WERI-Rb-1 (cell line): ENCODE measurements around the gene OR52B6.

Source experiments
- DNase-seq: peaks from one replicate; pipeline ENCODE4 v3.0.0-alpha.2; 2020
- H3K27ac ChIP-seq: fragments of 250-450 bp; sonication (Bioruptor Pico); 2 replicates; pipeline ENCODE4 v1.5.1; 2020; ENCODE audit warnings: mild to moderate bottlenecking, moderate library complexity
- H3K27me3 ChIP-seq: fragments of 250-450 bp; sonication (Bioruptor Pico); 2 replicates; pipeline ENCODE4 v1.5.1; 2021; ENCODE audit warnings: mild to moderate bottlenecking, low read depth, moderate library complexity; ENCODE audit not compliant: insufficient read depth, severe bottlenecking
- H3K36me3 ChIP-seq: fragments of 250-450 bp; sonication (Bioruptor Pico); 2 replicates; pipeline ENCODE4 v1.5.1; 2020; ENCODE audit warnings: mild to moderate bottlenecking, moderate library complexity
- H3K4me3 ChIP-seq: 2 replicates; pipeline ENCODE4 v1.5.1; 2011; ENCODE audit warnings: low read depth, mild to moderate bottlenecking, control low read depth, low read length
- H3K9me3 ChIP-seq: fragments of 250-450 bp; sonication (Bioruptor Pico); 2 replicates; pipeline ENCODE4 v1.5.1; 2021; ENCODE audit warnings: mild to moderate bottlenecking, moderate library complexity; ENCODE audit not compliant: severe bottlenecking
- TF ChIP-seq, protein P1 (sequence below): IDR thresholded peaks from 2 replicates; pipeline ENCODE4 v1.5.1; 2011; ENCODE audit warnings: low read depth, mild to moderate bottlenecking, control low read depth, inconsistent platforms, low read length

The OR52B6 gene

DNA sequence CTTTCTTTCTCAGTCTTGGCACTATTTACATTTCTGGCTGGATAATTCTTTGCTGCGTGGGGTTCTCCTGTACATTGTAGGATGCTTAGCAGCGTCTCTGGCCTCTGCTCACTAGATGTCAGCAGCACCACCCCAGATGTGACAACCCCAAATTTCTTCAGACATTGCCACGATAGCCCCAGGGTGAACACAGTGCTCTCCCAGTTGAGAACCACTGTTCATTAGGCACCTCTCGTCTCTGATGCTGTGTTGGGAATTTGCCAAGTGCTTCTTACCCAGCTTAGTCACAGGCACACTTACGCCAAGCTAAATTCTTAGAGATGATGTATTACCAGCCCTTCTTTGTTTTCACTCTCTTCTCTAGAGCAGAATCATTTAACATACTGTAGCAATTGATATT, 25.2 kb downstream of the OR52B6 start:
- no peaks in the 10 kb centered on the region for H3K9me3 ChIP-seq
- H3K27ac ChIP-seq = no peak overlapping the region
- TF ChIP-seq, protein P1, sequence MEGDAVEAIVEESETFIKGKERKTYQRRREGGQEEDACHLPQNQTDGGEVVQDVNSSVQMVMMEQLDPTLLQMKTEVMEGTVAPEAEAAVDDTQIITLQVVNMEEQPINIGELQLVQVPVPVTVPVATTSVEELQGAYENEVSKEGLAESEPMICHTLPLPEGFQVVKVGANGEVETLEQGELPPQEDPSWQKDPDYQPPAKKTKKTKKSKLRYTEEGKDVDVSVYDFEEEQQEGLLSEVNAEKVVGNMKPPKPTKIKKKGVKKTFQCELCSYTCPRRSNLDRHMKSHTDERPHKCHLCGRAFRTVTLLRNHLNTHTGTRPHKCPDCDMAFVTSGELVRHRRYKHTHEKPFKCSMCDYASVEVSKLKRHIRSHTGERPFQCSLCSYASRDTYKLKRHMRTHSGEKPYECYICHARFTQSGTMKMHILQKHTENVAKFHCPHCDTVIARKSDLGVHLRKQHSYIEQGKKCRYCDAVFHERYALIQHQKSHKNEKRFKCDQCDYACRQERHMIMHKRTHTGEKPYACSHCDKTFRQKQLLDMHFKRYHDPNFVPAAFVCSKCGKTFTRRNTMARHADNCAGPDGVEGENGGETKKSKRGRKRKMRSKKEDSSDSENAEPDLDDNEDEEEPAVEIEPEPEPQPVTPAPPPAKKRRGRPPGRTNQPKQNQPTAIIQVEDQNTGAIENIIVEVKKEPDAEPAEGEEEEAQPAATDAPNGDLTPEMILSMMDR = no peak
- peaks cover 94% of the 10 kb centered on the region for H3K27me3 ChIP-seq
- H3K4me3 ChIP-seq = no peak overlapping the region
- no peak for DNase-seq
- no peaks in the 10 kb centered on the region for H3K36me3 ChIP-seq

DNA sequence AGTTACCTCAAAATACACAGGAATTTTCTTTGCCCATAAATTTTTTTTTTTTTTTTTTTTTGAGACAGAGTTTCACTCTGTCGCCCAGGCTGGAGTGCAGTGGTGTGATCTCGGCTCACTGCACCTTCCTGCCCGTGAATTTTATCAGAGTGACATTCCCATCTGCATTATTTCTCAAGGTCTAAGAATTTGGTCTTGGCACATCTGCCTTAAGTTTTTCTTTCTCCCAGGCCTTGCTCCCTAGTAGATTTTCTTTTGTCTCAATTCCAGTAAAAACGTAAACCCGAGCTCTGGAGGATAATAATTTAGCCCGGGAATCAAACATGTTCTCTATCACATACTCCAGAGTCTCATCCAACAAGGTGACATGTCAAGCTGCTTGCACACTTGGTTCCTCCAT, 28.1 kb downstream of the OR52B6 start:
- DNase-seq = no peak
- TF ChIP-seq, protein P1 = no peak
- Histone ChIP-seq H3K36me3 (no peaks in the 10 kb centered on the region), H3K9me3 (no peaks in the 10 kb centered on the region), H3K27ac (no peak overlapping the region), H3K4me3 (no peak overlapping the region), H3K27me3 (peaks cover 94% of the 10 kb centered on the region)

DNA sequence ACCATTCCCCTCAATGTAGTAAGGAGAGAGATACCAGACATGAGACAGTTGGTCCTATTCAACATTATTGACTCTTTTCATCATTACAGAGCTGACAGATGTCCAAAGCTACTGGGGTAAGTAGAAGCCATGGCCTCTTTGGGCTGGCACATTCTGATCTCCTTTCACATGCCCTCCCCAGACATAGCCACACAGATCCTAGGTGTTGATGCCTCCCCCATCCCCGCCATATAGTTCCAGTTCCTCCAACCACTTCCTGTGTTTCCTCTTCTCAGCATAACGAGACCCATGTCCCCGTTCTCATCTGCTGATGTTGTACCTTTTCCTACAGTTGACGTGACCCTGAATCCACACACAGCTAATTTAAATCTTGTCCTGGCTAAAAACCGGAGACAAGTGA, 29.8 kb downstream of the OR52B6 start:
- no peak for DNase-seq
- no peak overlapping the region for H3K27ac ChIP-seq

DNA sequence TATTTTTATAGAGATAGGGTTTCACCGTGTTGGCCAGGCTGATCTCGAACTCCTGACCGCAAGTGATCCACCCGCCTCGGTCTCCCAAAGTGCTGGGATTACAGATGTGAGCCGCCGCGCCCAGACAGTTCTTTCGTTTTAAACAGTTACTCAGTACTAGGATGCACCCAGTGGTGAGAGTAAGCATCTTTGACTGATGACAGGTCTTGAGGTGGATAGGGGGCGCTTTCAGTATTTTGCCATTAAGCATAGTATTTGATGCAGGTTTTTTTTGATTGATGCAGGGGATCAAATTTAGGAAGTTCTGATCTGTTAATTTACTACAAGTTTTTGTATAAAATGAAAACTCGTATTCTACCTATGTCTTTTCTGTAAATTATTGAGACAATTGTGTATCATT, 30.9 kb downstream of the OR52B6 start:
- H3K4me3 ChIP-seq = no peak overlapping the region
- no peak overlapping the region for H3K27ac ChIP-seq
- no peaks in the 10 kb centered on the region for H3K36me3 ChIP-seq
- H3K27me3 ChIP-seq = peaks cover 81% of the 10 kb centered on the region
- TF ChIP-seq, protein P1 = no peak
- DNase-seq = no peak
- H3K9me3 ChIP-seq = no peaks in the 10 kb centered on the region

More for the DNA sequence above, 29.8 kb downstream of the OR52B6 start:
- Histone ChIP-seq H3K9me3 (no peaks in the 10 kb centered on the region), H3K27me3 (peaks cover 93% of the 10 kb centered on the region), H3K4me3 (no peak overlapping the region), H3K36me3 (no peaks in the 10 kb centered on the region)
- TF ChIP-seq, protein P1 = no peak

DNA sequence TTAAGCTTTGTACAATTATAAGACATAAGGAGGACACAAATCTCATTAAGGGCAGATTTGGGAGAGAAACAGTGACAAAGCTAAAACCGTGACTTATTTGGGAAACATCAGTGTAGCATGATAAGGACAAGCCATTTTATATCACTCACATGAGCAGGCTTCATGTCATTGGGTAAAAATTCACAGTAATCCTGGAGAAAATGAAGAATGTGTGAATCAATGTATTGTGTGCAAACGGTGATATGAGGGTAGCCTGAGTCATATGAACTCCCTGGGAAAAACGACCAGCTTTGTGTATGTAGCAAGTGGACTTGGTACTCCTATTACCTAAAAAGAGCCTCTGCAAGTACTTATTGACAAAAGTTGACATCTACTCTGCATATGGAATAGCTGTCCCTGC, 38.1 kb downstream of the OR52B6 start:
- H3K36me3 ChIP-seq = no peaks in the 10 kb centered on the region
- no peak overlapping the region for H3K4me3 ChIP-seq
- DNase-seq = no peak
- H3K9me3 ChIP-seq = no peaks in the 10 kb centered on the region
- TF ChIP-seq, protein P1 = no peak
- peaks cover 64% of the 10 kb centered on the region for H3K27me3 ChIP-seq
- H3K27ac ChIP-seq = no peak overlapping the region
